ENCODE data around the gene PRLR.

PRLR gene

DNA sequence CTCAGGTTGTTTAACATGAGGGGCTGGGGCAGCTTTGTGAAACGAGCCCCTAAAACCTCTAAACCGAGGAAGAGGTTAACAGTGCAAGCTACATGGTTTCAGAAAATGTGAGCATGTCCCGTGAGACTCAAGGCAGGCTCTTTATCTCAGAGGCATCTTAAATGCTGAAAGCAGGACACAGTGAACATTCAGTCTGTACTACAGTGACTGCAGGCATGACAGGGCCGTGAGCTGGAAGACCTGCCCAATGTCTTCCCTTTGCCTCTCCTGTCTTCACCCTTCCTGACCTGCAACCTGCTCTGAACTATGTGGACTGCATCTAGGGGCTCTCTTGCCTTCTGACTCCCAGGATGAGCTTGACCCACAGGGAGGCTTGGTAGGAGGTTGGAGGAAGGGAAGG is 58.3 kb downstream of the PRLR start:
- DNase-seq (ENCODE audit: low read depth, low spot score): no peak
- TF ChIP-seq, protein P1, sequence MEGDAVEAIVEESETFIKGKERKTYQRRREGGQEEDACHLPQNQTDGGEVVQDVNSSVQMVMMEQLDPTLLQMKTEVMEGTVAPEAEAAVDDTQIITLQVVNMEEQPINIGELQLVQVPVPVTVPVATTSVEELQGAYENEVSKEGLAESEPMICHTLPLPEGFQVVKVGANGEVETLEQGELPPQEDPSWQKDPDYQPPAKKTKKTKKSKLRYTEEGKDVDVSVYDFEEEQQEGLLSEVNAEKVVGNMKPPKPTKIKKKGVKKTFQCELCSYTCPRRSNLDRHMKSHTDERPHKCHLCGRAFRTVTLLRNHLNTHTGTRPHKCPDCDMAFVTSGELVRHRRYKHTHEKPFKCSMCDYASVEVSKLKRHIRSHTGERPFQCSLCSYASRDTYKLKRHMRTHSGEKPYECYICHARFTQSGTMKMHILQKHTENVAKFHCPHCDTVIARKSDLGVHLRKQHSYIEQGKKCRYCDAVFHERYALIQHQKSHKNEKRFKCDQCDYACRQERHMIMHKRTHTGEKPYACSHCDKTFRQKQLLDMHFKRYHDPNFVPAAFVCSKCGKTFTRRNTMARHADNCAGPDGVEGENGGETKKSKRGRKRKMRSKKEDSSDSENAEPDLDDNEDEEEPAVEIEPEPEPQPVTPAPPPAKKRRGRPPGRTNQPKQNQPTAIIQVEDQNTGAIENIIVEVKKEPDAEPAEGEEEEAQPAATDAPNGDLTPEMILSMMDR (IDR thresholded peaks at IDR 0.05; ENCODE audit: low read depth, low read length): no peak
- no peak overlapping the region for H3K4me3 ChIP-seq (ENCODE audit: low read depth, low read length)
- in situ Hi-C loops (cut with HindIII; ENCODE audit: low sequenced_read_pairs): no loop called here

DNA sequence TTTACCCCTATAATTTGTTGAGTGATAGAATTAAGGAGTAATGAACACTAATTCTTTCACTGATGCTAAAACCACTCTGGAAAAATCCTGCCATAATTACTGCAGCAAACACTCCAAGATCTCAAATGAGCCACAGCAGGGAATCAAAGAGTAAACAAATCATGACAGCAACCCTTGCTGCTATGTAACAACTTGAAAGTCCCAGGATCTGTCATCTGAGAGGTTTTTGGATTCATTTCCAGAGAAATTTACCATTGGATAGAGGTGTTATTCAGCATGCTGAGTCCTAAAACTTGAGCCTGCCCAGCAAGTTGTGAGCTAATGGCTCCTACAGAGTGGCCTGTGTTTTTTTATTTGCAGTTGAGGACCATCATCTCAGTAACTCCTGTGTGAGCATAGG is 59.2 kb downstream of the PRLR start:
- H3K4me3 ChIP-seq (ENCODE audit: low read depth, low read length): no peak overlapping the region
- DNase-seq (ENCODE audit: low read depth, low spot score): no peak
- TF ChIP-seq, protein P1 (IDR thresholded peaks at IDR 0.05; ENCODE audit: low read depth, low read length): no peak
- in situ Hi-C loops (cut with HindIII; ENCODE audit: low sequenced_read_pairs): no loop called here

DNA sequence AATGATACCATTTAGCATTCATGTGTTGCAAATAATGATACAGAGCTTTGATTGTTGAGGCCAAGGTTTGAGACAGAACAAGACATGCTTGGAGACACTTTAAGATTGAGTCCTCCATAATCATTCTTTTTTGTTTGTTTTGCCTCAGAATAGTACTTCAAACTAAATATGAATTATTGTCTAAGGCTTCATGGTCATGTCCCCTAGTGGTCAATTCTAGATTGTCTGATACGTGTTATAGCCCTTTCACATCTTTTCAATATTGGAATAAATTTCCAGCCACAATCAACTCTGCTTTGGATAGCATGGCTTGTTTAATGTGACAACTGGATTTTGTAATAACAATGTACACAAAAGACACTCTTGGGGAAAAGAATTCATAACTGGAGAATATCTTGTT is 64.2 kb downstream of the PRLR start:
- no peak overlapping the region for H3K4me3 ChIP-seq (ENCODE audit: low read depth, low read length)
- in situ Hi-C loops (cut with HindIII; ENCODE audit: low sequenced_read_pairs): no loop called here
- TF ChIP-seq, protein P1 (IDR thresholded peaks at IDR 0.05; ENCODE audit: low read depth, low read length): no peak
- no peak for DNase-seq (ENCODE audit: low read depth, low spot score)

DNA sequence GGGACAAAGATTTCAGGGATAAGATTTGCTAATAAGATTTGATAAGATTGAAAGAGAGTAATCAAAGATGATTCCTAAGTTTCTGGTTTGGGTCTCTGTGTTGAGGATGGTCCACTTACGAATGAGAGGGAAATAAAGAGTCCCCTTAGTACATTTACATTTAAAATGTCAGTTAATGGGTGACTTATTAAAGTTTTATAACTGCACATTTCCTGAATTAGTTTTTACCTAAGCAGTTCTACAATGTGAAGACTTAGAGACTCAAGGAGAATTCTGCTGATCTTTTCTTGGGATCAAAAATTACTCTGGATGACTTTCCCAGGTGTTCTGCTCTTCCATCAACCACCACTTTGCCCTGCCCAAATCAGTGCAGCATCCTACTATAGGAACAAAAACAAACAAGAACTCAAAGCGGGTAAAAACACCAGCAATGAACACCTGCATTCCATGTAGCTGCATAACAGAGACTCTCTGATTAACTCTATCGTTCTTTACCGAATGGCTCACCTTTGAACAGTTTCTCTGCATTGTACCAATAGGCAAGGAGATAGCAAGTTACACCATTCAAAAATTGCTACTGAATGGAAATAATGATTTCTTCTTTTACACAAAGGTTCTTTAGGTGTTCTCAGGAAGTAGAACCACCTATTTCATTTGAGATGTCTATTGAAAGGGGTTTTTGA is 65.3 kb downstream of the PRLR start:
- TF ChIP-seq, protein P1 (IDR thresholded peaks at IDR 0.05; ENCODE audit: low read depth, low read length): no peak
- DNase-seq (ENCODE audit: low read depth, low spot score): no peak
- H3K4me3 ChIP-seq (ENCODE audit: low read depth, low read length): no peak overlapping the region
- in situ Hi-C loops (cut with HindIII; ENCODE audit: low sequenced_read_pairs): no loop called here

DNA sequence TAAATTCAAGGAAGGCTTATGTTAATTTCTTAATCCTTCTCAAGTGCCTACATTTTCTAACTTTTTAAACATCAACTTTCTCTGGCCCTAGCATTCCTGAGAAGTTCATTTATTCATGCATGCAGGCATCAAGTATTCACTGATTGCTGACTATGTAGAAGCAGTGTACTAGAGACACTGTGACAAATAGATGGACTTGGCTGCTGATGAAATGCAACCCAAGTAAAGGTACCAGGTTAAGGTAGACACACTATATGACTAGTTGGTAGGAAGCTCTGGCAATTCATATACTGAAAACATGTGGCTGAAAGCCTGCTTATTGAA is 66.6 kb downstream of the PRLR start:
- TF ChIP-seq, protein P1 (IDR thresholded peaks at IDR 0.05; ENCODE audit: low read depth, low read length): no peak
- DNase-seq (ENCODE audit: low read depth, low spot score): no peak
- in situ Hi-C loops (cut with HindIII; ENCODE audit: low sequenced_read_pairs): no loop called here
- no peak overlapping the region for H3K4me3 ChIP-seq (ENCODE audit: low read depth, low read length)

DNA sequence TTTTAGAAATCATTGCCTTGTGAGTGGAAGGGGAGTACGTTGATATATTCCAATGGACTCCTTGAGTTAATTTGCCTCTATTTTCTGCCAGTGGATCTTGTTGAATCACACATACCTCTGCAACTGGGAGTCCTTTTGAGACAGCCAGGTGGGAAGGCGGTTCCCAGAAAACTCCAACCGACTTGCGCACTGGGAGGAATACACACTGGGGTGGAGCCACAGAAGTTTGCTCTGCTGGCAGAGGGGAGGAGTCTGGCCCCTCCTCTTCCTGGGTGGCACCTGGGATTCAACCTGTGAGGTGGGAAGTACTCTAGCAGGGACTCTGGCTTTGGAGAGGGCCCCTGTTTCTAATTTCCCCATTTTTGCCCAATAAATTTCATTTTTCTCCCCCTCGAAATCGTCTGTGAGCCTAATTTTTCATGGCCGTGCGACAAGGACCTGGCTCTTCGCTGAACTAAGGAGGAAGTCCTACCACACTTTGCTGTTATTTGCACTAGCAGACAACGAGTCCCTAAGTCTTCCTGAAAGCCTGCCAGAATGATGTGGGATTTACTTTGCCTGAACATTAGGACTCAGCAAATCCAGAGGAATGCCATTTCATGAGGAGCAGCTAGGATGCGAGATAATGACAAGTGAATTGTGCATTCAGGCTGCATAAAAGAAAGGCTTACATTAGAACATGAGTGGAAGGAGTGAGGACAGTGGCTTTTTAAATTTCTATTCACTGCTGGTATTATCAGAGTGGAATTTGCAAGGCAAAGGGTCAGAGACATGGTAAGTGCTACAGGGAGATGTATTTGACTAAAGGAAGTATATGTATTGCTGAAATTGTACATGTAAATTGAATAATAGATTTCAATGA is 67.2 kb downstream of the PRLR start:
- in situ Hi-C loops (cut with HindIII; ENCODE audit: low sequenced_read_pairs): no loop called here
- TF ChIP-seq, protein P1 (IDR thresholded peaks at IDR 0.05; ENCODE audit: low read depth, low read length): no peak
- DNase-seq (ENCODE audit: low read depth, low spot score): no peak
- H3K4me3 ChIP-seq (ENCODE audit: low read depth, low read length): no peak overlapping the region

Measured in astrocyte of the spinal cord (primary cell).